ENCODE results near the gene PDE8B. TPM values are rescaled to one million over a fixed set of nuclear protein-coding genes. Genes with fewer than 3 reads are reported as not detected.

PDE8B gene
- total RNA-seq, 1 donor from 2014 or later: 5.9 TPM

- DNase-seq: no peak
- intact Hi-C loops (cut with micrococcal nuclease): no loop called here
- Histone ChIP-seq H3K9me3 (replicated peaks) (no peaks in the 10 kb centered on the region), H3K36me3 (peaks cover 76% of the 10 kb centered on the region), H3K27ac (replicated peaks) (no peak overlapping the region), H3K4me3 (no peak overlapping the region), H3K4me1 (no peaks in the 10 kb centered on the region), H3K27me3 (ENCODE audit: low read depth) (no peaks in the 10 kb centered on the region)
- TF ChIP-seq CTCF (IDR thresholded peaks at IDR 0.05; ENCODE audit: borderline replicate concordance): no peak
Measured at GRCh38 chr5:77431286-77431685, 220.8 kb downstream of the PDE8B start.

- intact Hi-C loops (cut with micrococcal nuclease): no loop called here
- Histone ChIP-seq H3K9me3 (replicated peaks) (no peaks in the 10 kb centered on the region), H3K27me3 (ENCODE audit: low read depth) (no peaks in the 10 kb centered on the region), H3K36me3 (peaks cover 76% of the 10 kb centered on the region), H3K4me1 (no peaks in the 10 kb centered on the region), H3K27ac (replicated peaks) (no peak overlapping the region), H3K4me3 (no peak overlapping the region)
- DNase-seq: no peak
- no peak for TF ChIP-seq CTCF (IDR thresholded peaks at IDR 0.05; ENCODE audit: borderline replicate concordance)
Measured at GRCh38 chr5:77431719-77432118, 221.2 kb downstream of the PDE8B start.

- intact Hi-C loops (cut with micrococcal nuclease): no loop called here
- Histone ChIP-seq H3K27me3 (ENCODE audit: low read depth) (no peaks in the 10 kb centered on the region), H3K4me1 (no peaks in the 10 kb centered on the region), H3K9me3 (replicated peaks) (no peaks in the 10 kb centered on the region), H3K36me3 (peaks cover 83% of the 10 kb centered on the region), H3K27ac (replicated peaks) (no peak overlapping the region), H3K4me3 (no peak overlapping the region)
- no peak for TF ChIP-seq CTCF (IDR thresholded peaks at IDR 0.05; ENCODE audit: borderline replicate concordance)
- no peak for DNase-seq
Measured at GRCh38 chr5:77437194-77437593, 226.7 kb downstream of the PDE8B start.

GRCh38 chr5:77438071-77438470 lies 227.6 kb downstream of the PDE8B start:
- Histone ChIP-seq H3K27me3 (ENCODE audit: low read depth) (no peaks in the 10 kb centered on the region), H3K4me1 (no peaks in the 10 kb centered on the region), H3K4me3 (no peak overlapping the region), H3K36me3 (peaks cover 74% of the 10 kb centered on the region), H3K9me3 (replicated peaks) (no peaks in the 10 kb centered on the region), H3K27ac (replicated peaks) (no peak overlapping the region)
- TF ChIP-seq CTCF (IDR thresholded peaks at IDR 0.05; ENCODE audit: borderline replicate concordance): no peak
- intact Hi-C loops (cut with micrococcal nuclease): no loop called here
- no peak for DNase-seq

GRCh38 chr5:77443670-77444069 lies 233.2 kb downstream of the PDE8B start:
- no peak overlapping the region for H3K27ac ChIP-seq (replicated peaks)
- no peak overlapping the region for H3K4me3 ChIP-seq
- no peak for DNase-seq
- intact Hi-C loops (cut with micrococcal nuclease): no loop called here
- H3K4me1 ChIP-seq: no peaks in the 10 kb centered on the region
- TF ChIP-seq CTCF (IDR thresholded peaks at IDR 0.05; ENCODE audit: borderline replicate concordance): no peak
- peaks cover 46% of the 10 kb centered on the region for H3K36me3 ChIP-seq
- H3K27me3 ChIP-seq (ENCODE audit: low read depth): no peaks in the 10 kb centered on the region
- peaks cover 6% of the 10 kb centered on the region for H3K9me3 ChIP-seq (replicated peaks)

- no peak for DNase-seq
- no peaks in the 10 kb centered on the region for H3K27me3 ChIP-seq (ENCODE audit: low read depth)
- H3K4me1 ChIP-seq: peaks cover 6% of the 10 kb centered on the region
- H3K36me3 ChIP-seq: peaks cover 47% of the 10 kb centered on the region
- H3K4me3 ChIP-seq: no peak overlapping the region
- peaks cover 6% of the 10 kb centered on the region for H3K9me3 ChIP-seq (replicated peaks)
- no peak overlapping the region for H3K27ac ChIP-seq (replicated peaks)
- TF ChIP-seq CTCF (IDR thresholded peaks at IDR 0.05; ENCODE audit: borderline replicate concordance): no peak
- intact Hi-C loops (cut with micrococcal nuclease): no loop called here
Measured at GRCh38 chr5:77444356-77444755, 233.9 kb downstream of the PDE8B start.
